Middle frontal gyrus (tissue), 1 donor: ENCODE data around the gene SERPINB5.

Experiments used
- DNase-seq: peaks from one replicate; pipeline ENCODE4 v3.0.0-alpha.2; 2015; ENCODE audit warnings: low spot score; ENCODE audit errors: extremely low spot score

The SERPINB5 gene

DNA sequence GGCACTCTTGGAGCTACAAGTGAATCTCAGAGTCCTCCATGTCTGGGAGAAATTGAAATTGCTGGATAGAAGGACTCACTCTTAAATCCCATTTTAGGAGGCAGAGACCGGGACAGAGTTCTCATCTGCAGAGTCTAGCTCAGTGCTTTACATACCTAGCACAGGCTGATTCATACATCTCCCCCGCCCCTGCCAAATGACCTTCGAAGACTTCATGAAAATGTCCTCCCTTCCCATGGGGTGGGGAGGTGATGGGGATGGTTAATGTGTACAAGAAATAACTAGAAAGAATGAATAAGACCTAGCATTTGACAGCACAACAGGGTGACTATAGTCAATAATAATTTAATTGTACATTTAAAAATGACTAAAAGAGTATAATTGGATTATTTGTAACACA is 8.2 kb upstream of the SERPINB5 start:
- DNase-seq: no peak

GRCh38 chr18:63470751-63471150 is 6.0 kb upstream of the SERPINB5 start:
- DNase-seq: no peak

DNA sequence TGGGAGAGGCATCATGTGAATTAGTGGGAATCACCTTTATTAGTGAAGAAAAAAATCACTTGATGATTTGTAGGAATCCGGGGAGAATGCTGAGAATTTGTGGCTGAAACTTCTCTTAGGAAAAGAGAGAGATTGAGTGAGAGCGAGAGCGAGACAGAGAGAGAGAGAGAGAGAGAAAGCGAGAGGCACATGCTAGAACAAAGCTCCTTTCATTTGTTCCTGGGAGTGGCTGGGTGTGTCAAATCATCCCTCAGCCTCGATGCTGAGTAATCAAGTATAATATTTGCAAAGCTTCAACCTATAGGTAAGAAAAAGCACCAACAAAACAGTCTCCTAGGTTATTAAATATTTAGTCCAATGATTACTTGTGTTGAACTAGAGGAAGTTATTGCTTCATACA is 4.4 kb upstream of the SERPINB5 start:
- no peak for DNase-seq

DNA sequence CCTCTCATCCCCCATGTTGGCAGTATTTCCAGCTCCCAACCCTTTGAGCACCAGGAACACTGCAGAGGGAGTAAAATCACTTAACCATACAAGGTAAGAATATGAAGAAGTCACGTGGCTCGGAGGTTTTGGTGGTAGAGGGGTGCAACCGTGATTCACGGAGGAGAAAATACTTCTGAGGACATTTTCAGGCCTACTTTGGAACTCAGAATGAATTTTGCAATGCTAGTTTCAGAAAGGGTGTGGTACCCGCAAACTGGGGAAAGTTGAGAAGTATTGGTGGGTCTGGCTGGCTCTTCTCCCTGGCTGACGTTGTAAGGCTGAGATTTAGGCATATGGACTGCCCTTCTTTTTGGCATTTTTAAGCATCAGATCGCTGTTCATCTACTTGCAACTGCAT is 442 bp downstream of the SERPINB5 start:
- no peak for DNase-seq

DNA sequence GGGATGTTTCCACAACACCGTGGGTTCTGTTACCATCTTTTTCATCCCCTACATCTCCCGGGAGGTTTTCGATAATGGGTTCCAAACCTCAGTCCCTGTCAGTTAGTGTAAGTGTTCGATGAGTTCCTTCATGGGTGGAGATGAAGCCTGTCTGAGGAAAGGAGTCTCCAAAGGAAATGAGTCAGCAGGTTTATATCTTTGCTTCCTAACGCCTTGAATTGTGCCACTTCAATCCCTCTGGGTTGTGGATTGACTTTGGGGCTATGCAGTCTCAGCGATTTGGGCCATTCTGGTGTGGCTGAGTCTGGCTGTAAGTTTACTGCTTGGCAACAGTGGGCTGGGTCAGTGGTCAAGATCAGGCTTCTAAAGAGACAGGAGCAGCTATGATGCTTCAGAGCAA is 1.2 kb downstream of the SERPINB5 start:
- no peak for DNase-seq

GRCh38 chr18:63479826-63480225 is 3.1 kb downstream of the SERPINB5 start:
- DNase-seq: no peak

DNA sequence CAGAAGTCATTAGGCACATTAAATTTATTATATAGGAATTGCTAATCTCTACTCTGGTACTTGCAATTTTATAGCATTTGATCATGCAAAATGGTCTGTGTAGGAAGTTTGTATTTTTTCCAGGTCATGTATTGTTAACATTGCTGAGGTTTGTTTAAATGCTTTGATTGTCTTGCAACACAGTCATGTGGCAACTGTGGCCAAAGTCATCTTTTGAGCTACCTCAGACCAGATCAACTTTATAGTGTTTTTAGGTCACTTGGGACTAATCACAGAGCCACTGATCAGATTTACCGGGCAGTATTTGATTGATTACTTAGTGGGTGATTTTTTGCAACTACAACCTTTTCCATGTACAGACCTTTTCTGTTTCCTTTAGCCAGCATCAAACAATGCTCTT is 3.7 kb downstream of the SERPINB5 start:
- DNase-seq: no peak

GRCh38 chr18:63480915-63481314 is 4.2 kb downstream of the SERPINB5 start:
- no peak for DNase-seq

GRCh38 chr18:63487676-63488075 is 10.9 kb downstream of the SERPINB5 start:
- no peak for DNase-seq

DNA sequence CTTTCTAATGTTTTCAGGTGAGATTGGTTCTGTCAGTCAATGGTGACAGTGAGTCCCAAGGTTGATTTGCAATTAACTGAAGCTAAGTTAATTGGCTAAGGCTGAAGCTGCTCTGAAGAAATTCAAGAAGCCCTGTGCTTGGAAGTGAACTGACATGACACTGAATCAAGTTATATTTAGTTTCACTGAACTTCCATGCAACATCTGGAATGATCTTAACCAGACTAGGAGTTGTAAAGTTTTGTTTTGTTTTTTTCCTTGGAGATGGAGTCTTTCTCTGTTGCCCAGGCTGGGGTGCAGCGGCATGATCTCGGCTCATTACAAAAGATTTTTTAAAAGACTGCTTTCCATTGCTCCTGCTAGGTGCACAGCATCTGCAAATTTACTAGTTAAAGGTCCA is 11.4 kb downstream of the SERPINB5 start:
- DNase-seq: no peak

- no peak for DNase-seq
Observed at GRCh38 chr18:63492851-63493250, 16.1 kb downstream of the SERPINB5 start.

DNA sequence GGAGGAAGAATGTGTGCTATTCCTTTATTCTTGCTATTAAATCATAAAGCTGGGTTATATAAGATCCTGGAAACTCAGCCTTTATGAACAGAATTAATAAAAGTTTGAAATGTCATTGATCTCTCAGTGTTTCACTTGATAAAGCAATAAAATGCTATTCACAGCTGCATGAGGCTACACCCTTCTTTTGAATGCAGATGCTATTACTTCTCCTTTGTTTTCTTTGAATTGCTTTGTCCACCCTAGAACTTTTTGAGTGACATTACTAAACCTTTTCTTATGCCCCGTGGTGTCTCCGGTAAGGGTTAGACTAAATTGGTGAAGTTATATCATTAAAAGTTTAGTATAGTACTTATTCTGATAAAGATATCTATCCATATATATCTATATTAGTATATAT is 18.9 kb downstream of the SERPINB5 start:
- no peak for DNase-seq

DNA sequence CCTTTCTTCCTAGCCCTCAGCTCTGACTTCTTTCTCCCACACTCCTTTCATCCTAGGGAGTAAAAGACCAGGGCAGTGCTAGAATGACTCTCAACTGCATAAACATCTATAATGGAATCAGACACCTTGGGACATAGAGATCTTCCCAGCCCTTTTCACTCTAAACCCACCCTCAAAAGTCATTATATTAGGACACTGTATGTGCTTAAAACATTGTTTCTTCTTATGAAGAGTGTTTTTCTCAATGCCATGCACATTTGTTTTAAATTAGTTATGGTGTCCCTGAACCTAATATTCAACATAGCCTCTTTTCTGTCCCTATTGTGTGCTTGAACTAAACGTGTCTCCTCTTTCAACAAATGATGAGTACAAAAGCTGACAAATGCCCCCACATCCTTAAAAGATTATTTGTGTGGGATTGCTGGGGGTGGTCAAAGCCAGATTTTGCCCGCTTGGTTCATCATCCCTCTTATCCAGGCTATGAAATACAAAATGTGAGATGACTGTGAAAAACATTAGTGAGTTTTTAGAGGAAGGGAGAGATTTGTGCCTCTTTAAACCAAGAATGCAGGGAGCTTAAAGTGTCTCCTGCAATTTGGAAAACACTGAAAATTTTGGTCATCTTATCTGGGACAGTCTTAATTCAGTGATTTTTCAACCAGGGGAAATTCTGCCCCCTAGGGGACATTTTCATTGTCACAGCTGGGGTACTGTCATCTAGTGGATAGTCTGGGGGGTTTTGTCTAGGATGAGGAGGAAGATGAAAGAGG is 29.0 kb downstream of the SERPINB5 start:
- DNase-seq: no peak

DNA sequence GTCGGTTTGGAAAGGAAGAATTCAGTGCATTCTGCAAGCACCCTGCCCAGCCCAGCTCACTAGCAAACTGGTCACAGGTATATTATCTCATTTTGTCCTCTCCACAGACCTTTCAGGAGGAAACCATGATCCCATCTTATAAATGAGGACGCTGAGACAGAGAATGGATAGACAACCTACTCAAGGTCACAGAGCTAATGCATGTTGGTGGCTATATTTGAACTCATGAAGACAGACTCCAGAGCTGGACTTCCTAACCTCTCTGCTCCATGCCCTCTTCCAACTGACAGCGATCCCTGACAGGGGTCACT is 29.5 kb downstream of the SERPINB5 start:
- no peak for DNase-seq

GRCh38 chr18:63508596-63508995 is 31.8 kb downstream of the SERPINB5 start:
- no peak for DNase-seq

DNA sequence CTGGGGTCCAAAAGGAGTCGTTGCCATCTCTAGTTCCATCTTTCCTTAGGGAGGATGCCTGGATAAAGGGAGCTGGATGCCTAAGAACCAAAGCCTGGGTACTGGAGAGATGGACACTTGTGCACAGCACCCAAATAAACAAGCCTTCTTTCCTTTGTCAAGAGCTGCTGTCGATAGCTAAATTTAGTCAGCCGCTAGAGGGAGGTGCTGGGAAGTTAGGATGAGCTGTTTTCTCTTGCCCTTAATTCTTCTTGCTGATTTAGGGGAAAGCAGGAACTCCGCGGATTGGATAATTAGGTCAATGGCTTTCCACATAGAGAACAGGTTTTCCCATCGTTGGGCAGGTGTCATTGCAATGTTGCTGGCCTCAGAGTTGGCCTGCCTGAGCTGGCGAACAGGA is 34.5 kb downstream of the SERPINB5 start:
- no peak for DNase-seq

DNA sequence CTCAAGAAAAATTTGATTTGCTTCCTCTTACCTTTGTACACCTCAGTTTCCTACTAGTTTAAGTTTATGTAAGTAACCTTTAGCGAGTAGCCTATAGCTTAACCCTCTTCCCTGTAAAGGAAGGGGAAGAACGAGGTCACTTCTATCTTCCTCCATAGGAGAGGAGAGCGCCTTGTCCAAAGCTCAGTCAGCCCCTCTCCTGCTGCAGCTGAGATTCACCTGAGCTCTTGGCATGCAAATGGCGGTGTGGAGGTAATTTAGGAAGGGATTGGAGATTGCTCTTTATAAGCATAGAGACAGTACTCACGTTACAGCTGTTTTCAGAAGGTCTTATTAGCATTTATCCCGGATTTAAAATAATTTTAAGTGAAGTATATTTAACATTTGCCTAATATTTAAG is 37.6 kb downstream of the SERPINB5 start:
- DNase-seq: no peak

GRCh38 chr18:63514888-63515678 is 38.3 kb downstream of the SERPINB5 start:
- no peak for DNase-seq

GRCh38 chr18:63515801-63516200 is 39.0 kb downstream of the SERPINB5 start:
- DNase-seq: no peak

DNA sequence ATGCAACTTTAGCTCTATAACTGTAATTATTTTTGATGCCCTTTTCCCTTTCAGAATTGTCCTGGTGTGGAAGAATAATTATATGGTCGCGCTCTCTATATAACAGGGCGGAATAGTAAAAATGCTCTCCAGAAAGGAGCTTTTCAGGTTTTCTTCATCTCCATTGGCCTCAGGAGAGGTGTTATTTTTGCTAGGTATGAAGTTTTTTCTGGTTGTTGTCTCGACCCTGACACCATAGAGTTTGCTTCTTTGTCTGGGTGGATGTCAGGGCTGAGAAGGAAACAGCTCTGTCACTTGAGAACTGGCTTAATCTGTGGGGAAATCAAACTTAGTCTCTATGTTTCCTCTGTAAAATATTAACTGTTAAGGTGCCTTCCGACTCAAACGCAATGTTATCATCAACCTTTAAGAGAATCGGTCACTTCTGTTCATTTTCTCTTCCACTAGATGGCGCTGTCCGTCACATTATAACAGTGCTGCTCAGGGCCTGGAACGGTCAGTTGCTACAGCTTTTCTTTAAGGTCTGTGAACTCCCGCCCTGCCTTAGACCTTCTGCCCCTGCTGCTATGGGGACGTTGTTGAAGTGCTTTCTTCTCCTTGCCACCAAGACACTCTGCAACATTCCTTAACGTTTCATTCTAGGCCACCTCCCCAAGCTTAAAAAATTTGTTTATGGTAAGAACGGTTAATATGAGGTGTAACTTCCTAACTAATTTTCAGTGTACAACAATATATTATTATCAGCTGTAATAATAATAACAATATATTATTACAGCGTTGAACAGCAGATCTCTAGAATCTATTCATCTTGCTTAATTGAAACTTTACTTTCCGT is 41.6 kb downstream of the SERPINB5 start:
- peak; percentile 43 for DNase-seq

GRCh38 chr18:63520053-63520685 is 43.4 kb downstream of the SERPINB5 start:
- no peak for DNase-seq

- no peak for DNase-seq
Observed at GRCh38 chr18:63523660-63524059, 46.9 kb downstream of the SERPINB5 start.
